ENCODE results near the gene B9D1. TPM values are rescaled to one million over a fixed set of nuclear protein-coding genes. Genes with fewer than 3 reads are reported as not detected.

Gene B9D1, protein sequence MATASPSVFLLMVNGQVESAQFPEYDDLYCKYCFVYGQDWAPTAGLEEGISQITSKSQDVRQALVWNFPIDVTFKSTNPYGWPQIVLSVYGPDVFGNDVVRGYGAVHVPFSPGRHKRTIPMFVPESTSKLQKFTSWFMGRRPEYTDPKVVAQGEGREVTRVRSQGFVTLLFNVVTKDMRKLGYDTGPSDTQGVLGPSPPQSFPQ
- 9.3 and 12.8 TPM in 2 replicates for total RNA-seq

DNA sequence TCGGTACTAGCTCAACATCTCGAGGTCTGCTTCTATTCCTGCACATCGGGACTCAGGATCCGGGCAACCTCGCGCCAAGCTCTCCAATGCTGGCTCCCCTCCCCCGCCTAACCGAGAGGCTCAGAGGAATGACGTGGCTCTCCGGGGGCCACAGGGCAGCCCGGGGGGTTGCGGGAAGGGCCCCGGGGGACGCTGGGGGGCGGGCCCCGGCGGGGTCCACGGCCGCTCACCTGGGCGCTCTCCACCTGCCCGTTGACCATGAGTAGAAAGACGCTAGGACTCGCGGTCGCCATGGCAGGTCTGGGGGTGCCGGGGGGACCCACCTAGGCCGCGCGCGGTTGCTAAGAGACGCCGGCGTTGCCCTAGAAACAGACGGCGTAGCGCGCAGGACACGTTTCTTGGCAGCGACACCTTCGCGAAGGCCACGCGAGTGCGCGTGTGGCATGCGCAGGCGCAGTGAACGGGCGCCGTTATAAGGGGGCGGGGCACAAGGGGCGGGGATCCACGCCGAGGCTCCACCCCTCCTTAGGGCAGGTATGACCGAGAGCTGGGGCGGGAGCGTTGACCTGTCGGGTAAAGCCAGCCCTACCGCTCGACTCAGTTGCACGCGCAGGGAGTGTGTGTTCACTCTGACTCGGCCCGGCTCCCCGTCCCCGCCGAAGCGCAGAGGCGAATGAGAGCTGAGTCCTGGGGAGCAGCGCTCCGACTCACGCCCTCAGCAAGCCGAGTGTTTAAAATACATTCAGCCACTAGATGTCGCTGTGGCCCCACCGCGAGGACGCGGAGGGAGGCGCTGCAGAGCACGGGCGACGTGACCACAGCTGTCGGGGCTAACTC lies at the start of gene B9D1:
Gene B9D1, minus strand, starts transcription at position 447 of the 837 bp plus-strand sequence. Its CDS starts 154 bp downstream, at position 293.

DNA sequence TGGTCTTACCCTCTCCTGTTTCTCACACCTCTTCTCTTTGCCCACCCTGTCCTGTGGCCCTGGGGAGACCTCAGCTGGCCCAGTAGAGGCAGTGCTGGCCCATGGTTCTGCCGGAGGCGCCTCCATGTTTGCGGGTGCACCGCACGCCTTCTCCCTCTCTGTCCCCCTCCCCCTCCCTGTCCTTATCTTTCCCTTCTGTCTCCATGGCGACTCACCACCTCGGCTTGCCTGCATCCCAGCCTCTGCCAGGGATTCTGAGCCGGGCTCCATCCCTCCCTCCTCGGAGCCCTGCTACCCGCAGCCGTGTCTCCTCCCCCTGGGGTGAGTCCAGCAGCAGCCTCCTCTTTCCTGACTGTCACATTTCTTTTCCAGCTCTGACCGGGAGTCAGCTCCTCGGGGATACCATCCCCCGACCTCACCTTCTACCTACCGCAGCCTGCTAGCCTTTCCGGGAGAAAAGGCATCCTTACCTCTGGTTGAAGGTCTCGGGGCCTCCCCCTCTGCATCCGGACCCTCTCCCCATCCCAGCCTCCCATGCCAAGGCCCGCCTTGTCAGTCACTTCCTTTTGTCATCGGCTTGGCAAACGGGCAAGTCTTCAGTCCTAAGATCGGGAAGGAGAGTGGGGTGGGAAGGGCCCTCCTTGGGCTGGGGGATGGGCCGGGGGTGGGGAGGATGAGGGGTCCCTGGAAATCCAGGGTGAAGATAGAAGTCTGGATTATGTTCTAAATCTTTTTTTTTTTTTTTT lies 48.5 kb upstream of the B9D1 start, which contains the start of gene RNF112:
Gene RNF112, plus strand, starts transcription at position 358 of the 746 bp plus-strand sequence. Its CDS starts 177 bp downstream, at position 535.

DNA sequence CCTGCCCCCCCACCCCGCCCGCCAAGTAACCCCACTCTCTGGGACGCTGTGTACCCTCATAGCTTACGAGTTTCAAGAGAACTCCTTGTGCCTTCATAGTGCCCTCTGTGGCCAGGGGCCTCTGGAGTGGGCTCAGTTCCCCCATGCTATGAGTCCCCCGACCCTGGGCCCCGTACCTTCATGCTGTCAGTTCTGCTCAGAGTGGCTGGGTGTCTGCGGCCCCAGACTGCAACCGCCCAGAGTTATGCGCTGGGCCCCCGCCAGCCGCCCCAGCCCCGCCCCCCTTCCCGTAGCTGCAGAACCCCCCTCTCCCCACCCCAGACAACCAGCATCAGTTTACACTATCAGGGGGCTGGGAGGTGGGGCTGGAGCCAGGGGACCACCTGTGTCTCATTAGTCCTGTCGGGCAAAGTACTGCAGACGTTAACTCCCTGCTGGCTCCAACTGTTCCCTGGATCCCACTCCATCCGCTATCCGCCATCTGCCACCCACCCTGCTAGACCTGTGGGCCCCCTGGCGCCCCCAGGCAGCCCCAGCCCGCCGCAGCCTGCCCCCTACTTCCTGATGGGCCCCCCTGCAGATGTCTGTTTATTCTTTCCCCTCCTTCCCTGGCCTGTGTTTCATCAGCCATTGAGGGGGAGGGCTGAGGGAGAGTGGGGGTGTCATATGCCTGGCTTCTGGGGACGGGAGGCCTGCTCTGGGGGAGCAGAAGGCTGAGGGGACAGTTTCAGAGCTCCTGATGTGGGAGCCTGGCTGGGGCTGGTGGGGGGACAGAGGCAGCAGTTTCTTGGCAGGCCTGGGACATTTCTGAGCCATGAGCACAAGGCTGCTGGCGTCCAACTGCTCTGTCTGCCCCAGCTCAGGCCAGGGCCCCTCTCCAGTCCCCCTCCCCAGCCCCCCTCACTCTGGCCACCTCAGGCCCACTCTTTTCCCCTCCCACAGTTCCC lies 24.7 kb upstream of the B9D1 start, which contains the start of gene MFAP4:
Gene MFAP4, minus strand, starts transcription at position 217 of the 947 bp plus-strand sequence. Its CDS starts 35 bp downstream, at position 182.

DNA sequence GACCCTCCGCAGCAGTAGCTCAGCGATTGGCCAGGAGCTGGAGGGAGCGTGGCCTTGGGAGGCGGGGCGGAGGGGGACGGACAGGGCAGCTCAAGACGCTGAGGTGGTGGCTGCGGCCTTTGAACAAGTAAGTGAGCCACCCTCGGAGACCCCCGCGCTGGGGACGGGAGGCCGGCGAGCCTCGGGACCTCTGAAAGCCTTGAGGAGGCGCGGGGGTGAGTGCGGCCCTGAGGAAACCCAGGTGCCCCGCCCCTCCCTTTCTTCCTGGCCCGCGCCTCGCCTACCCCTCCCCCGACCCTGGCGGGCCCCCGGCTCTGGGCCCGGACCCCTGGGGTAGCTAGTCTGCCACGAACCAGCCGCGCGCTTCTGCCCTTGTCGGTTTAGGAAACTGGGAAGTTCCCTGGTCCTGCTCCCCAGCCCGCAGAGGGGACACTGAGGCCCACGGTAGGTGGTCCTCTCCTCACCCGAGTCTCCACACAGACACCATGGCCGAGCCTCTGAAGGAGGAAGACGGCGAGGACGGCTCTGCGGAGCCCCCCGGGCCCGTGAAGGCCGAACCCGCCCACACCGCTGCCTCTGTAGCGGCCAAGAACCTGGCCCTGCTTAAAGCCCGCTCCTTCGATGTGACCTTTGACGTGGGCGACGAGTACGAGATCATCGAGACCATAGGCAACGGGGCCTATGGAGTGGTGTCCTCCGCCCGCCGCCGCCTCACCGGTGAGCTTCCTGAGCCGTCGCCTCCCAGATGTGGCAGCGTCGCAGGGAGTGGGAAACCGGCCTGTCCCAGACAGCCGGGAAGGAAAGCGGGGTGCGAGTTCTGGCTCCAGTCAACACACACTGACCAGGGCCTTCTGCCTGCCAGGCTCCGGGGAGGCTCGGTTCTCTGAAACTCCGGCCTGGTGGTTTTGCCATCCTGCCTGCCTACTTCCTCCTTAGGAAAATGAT lies 16.2 kb upstream of the B9D1 start, which contains the start of gene MAPK7:
Gene MAPK7, plus strand, starts transcription at position 83 of the 945 bp plus-strand sequence. Its CDS starts 403 bp downstream, at position 486.

Other genes starting within 250 kb of the B9D1 start
- 13.3 and 67.8 TPM in 2 replicates for gene GRAPL, start 235.1 kb downstream of the B9D1 start, total RNA-seq
- gene EPN2, start 125.4 kb downstream of the B9D1 start, total RNA-seq: 18.0 and 50.2 TPM in 2 replicates
- 7.0 and 20.3 TPM in 2 replicates for gene MAPK7, start 15.8 kb upstream of the B9D1 start, total RNA-seq
- gene MFAP4, start 24.5 kb upstream of the B9D1 start, total RNA-seq: not detected in 2 replicates
- gene RNF112, start 48.5 kb upstream of the B9D1 start, total RNA-seq: 0.25 TPM in 1 of 2 replicates, not detected in the other
- 0.49 and 1.4 TPM in 2 replicates for gene SLC47A1, start 171.1 kb upstream of the B9D1 start, total RNA-seq

Measured in bladder microvascular endothelial cell (primary cell).